Fibroblast of lung (primary cell): ENCODE measurements around the gene ENTPD6.

Source experiments
- EZH2 ChIP-seq: IDR thresholded peaks from 2 replicates; pipeline ENCODE4 v1.5.1; 2012; ENCODE audit warnings: low read length, control low read depth, mild to moderate bottlenecking; ENCODE audit errors: missing control alignments
- TF ChIP-seq, protein P1 (sequence below), 2 donors: IDR thresholded peaks in 1 of 2; conservative IDR thresholded peaks in 1 of 2; 1 replicate in 1 of 2; 2 replicates in 1 of 2; pipeline ENCODE4 v1.5.1; 2011 to 2012; ENCODE audit warnings: low read length in 2 of 2, control low read depth in 1 of 2, inconsistent platforms in 1 of 2, low read depth in 1 of 2, mild to moderate bottlenecking in 1 of 2

DNA sequence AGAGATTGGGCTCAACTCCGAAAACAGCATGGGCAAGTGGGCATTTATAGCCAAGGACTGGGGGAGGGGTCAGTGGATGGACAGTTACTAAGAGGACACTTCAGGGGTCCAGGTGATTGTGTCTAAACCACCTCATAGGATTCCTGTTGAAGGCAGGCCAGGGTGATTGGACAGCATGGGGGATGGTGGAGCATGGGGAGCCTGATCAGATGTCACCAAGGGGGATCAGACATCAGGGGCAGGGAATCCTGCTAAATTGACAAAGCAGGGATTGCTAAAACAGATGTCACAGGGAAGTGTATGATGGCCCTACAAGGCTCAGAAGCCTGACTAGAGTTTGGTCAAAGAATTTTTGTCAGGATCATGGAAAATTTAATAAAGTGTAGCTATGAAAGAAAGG is 49.9 kb downstream of the ENTPD6 start:
- no peak for TF ChIP-seq EZH2
- TF ChIP-seq, protein P1, sequence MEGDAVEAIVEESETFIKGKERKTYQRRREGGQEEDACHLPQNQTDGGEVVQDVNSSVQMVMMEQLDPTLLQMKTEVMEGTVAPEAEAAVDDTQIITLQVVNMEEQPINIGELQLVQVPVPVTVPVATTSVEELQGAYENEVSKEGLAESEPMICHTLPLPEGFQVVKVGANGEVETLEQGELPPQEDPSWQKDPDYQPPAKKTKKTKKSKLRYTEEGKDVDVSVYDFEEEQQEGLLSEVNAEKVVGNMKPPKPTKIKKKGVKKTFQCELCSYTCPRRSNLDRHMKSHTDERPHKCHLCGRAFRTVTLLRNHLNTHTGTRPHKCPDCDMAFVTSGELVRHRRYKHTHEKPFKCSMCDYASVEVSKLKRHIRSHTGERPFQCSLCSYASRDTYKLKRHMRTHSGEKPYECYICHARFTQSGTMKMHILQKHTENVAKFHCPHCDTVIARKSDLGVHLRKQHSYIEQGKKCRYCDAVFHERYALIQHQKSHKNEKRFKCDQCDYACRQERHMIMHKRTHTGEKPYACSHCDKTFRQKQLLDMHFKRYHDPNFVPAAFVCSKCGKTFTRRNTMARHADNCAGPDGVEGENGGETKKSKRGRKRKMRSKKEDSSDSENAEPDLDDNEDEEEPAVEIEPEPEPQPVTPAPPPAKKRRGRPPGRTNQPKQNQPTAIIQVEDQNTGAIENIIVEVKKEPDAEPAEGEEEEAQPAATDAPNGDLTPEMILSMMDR (conservative IDR thresholded peaks at IDR 0.05 in 1 of 2, IDR thresholded peaks at IDR 0.05 in 1 of 2; ENCODE audit: low read depth in 1 of 2, low read length in 2 of 2): no peak
